ENCODE data around the gene MGLL.

MGLL gene

DNA sequence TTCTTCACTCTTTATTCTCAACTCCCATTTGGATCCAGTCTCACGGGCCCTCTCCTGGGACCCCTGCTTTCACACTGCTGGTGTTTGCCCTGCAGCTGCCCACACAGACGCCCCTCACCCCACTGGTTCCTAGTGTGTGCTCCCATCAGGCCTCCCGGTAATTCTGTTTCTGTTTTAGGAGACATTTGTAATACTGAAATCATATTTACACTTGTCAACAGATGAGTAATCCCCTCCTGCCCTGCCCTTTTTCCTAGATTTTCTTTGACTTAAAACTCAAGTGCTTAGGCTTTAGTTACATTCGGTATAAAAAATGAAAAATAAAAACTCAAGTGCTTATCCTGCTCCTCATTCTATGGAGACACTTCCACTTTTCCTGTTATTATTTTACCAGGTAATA, 167.9 kb downstream of the MGLL start:
- no peak for DNase-seq (ENCODE audit: low spot score)

GRCh38 chr3:127652246-127652995, 169.9 kb downstream of the MGLL start:
- DNase-seq (ENCODE audit: low spot score), result no peak

- no peak for DNase-seq (ENCODE audit: low spot score)
Observed at GRCh38 chr3:127651516-127652172, 170.7 kb downstream of the MGLL start.

GRCh38 chr3:127650236-127650635, 172.1 kb downstream of the MGLL start:
- no peak for DNase-seq (ENCODE audit: low spot score)

DNA sequence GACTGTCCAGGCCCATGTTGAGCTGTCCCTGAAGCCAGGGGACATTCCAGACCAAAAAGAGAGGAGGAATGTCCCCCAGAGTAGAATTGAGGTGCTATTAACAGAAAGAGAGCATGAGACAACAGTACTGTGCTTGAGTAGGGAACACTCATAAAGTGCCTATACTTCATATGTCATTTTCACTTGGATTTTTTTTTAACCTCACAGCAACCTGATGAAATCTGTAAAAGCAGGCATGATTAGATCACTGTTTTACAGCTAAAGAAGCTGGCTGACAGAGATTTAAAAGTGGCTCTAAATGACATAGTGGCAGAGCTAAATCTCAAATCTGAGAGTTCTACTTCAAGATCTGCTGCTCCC, 174.5 kb downstream of the MGLL start:
- no peak for DNase-seq (ENCODE audit: low spot score)

DNA sequence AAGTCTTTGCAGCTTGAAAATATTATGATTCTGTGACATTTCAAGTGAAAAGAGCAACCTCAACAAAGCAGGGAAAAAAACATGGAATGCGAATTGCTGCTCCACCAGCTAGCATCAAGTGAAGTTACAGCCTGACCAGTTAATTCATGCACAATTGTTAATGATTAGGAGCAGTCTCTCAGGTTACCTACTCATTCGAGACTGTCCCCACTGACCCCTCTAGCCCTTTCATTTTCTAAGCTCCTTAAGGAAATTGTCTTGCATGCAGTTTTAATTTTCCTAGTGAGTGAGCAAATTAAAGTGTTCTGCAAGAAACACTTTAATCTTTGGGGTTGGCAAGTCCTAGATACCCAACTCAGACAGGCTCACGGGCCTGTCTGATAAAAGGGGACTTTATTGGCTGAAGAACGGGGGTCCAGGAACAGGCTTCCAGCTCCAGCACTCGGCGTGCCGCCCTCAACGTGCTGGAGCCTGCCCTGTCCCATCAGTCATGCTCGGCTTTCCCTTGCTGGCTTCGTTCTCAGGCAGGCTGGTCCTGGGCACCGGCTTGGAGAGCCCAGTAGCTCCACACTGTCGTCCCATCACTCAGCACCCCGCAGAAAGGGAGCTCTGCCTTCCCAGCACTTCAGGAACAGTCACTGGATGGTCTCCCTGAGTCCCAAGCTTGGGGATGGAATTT, 175.0 kb downstream of the MGLL start:
- no peak for DNase-seq (ENCODE audit: low spot score)

GRCh38 chr3:127646501-127647046, 175.7 kb downstream of the MGLL start:
- no peak for DNase-seq (ENCODE audit: low spot score)

DNA sequence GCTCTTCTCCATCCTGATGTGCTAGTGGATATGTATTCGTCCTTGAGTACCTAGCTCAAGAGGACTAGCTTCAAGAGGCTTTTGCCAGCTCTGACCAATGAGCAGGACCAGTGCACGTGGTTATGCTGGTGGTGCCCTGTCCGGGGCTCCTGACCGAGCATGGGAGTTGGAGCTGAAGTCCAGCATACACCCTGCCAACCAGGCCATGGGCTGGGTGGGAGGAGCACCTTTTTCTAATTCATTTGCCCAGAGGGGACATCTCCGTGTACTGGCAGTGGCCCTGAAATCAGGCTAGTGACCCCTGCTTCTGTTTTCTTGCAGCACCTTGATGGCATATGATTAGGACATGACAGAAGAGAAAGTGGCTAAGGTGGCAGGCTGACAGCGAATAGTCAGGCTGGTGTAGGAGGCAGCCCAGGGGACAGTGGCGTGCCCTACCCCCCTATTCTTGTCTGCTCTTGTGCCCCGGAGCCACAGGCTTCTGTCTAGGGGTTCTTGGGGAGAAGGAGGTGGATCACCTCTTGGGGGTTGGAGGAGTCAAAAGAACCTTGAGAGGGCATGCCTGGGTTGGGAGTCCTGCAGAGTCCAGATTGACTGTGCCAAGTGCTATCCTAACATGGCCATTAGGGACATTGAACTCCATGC, 176.8 kb downstream of the MGLL start:
- DNase-seq (ENCODE audit: low spot score), result no peak

GRCh38 chr3:127644641-127645370, 177.5 kb downstream of the MGLL start:
- no peak for DNase-seq (ENCODE audit: low spot score)

DNA sequence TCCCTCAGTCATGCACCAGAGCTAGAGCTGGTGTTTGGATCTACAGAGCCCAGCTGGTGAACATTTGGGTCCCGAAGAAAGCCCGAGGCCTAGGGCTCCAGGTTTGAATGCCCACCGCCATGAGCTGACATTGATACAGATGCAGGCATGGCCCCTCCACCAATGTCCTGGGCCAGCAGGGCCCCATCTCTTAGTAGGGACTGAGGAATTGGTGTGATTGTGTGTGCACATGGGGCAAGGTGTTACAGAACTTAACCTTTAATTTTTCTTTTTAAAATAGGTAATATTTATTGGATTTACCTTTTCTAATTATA, 182.3 kb downstream of the MGLL start:
- DNase-seq (ENCODE audit: low spot score), result no peak

- DNase-seq (ENCODE audit: low spot score), result no peak
Observed at GRCh38 chr3:127639173-127640041, 182.9 kb downstream of the MGLL start.

All from CD4-positive, alpha-beta T cell treated with Interleukin-6 at 100 ng/mL for 8 hours (primary cell).